Activated CD4-positive, alpha-beta T cell treated with anti-CD3 and anti-CD28 coated beads, Interleukin-2, amount 10 ng/mL, durations not matched to agents 24 days and 14 days (primary cell): ENCODE measurements around the gene PRCD. TPM values are rescaled to one million over a fixed set of nuclear protein-coding genes. Genes with fewer than 3 reads are reported as not detected.
A peak's percentile ranks its signal among the peaks of the same experiment; 100 is the strongest.
"Not testable (repeated sequence)": the region's sequence is repeated elsewhere in the genome, so short reads cannot be mapped to it uniquely, and the experiment has no call there.

Experiments
- DNase-seq: peaks from one replicate; pipeline ENCODE4 v3.0.0; 2022
- H3K27ac Mint-ChIP-seq: one replicate; pipeline ENCODE4 v1.8.0; 2022; ENCODE audit warnings: mild to moderate bottlenecking, mixed read lengths
- H3K27me3 Mint-ChIP-seq: one replicate; pipeline ENCODE4 v1.8.0; 2022; ENCODE audit warnings: mixed read lengths
- H3K36me3 Mint-ChIP-seq: one replicate; pipeline ENCODE4 v1.8.0; 2022; ENCODE audit warnings: low read depth, mild to moderate bottlenecking, mixed read lengths
- H3K4me1 Mint-ChIP-seq: one replicate; pipeline ENCODE4 v1.8.0; 2021; ENCODE audit warnings: mixed read lengths
- H3K4me3 Mint-ChIP-seq: one replicate; pipeline ENCODE4 v1.8.0; 2022; ENCODE audit warnings: mild to moderate bottlenecking, moderate library complexity, mixed read lengths
- H3K9me3 Mint-ChIP-seq: one replicate; pipeline ENCODE4 v1.8.0; 2021; ENCODE audit warnings: mixed read lengths
- intact Hi-C: fragments of 100-400 bp; cut with micrococcal nuclease; formaldehyde crosslinking; loops from one replicate; pipeline ENCODE4 v1.15.1; 2023
- total RNA-seq: library from RNA; stranded (reverse); gene quantifications from 2 replicates; pipeline ENCODE4 v1.2.3, GENCODE V29; 2022

Gene PRCD
- total RNA-seq, 1 donor from 2014 or later: not detected

DNA sequence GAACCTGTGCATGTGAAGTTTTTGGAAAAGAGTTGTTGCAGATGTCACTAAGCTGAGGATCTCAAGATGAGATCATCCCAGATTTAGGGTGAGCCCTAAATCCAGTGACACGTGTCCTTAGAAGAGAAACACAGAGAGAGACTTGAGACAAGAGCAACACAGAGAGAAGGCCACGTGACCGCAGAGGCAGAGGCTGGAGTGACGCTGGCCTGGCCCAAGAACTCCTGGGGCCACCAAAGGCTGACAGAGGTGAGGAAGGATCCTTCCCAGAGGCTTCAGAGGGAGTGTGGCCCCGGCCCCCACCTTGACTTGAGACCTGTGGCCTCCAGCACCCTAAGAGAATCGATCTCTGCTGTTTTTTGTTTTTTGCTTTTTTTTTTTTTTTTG is 26.5 kb upstream of the PRCD start:
- peaks cover 2% of the 10 kb centered on the region for H3K27me3 Mint-ChIP-seq
- no peaks in the 10 kb centered on the region for H3K36me3 Mint-ChIP-seq
- intact Hi-C loops: no loop called here
- peak overlapping the region; percentile 64 for H3K27ac Mint-ChIP-seq
- no peak for DNase-seq
- no peaks in the 10 kb centered on the region for H3K9me3 Mint-ChIP-seq
- peaks cover 58% of the 10 kb centered on the region for H3K4me1 Mint-ChIP-seq
- no peak overlapping the region for H3K4me3 Mint-ChIP-seq

DNA sequence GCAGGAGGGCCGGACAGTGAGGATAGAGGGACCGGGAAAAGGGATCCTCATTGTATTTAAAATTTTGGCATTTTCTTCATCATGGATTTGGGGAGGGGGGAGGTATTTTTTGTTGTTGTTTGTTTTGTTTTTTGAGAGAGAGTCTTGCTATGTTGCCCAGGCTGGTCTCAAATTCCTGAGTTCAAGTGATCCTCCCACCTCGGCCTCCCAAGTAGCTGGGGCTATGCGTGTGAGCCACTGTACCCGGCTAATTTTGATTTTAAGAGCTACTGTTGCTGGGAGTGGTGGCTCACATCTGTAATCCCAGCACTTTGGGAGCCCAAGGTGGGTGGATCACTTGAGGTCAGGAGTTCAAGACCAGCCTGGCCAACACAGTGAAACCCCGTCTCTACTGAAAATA is 25.5 kb upstream of the PRCD start:
- Mint-ChIP-seq H3K27ac (peak overlapping the region; percentile 97), H3K4me1 (peaks cover 61% of the 10 kb centered on the region)
- H3K4me3 Mint-ChIP-seq, H3K9me3 Mint-ChIP-seq, H3K36me3 Mint-ChIP-seq, H3K27me3 Mint-ChIP-seq, DNase-seq: not testable (repeated sequence)
- intact Hi-C loops: loop anchor here (2.0 kb wide), 1 partner anchor 42 kb away; no protein-coding TSS in a partner anchor

DNA sequence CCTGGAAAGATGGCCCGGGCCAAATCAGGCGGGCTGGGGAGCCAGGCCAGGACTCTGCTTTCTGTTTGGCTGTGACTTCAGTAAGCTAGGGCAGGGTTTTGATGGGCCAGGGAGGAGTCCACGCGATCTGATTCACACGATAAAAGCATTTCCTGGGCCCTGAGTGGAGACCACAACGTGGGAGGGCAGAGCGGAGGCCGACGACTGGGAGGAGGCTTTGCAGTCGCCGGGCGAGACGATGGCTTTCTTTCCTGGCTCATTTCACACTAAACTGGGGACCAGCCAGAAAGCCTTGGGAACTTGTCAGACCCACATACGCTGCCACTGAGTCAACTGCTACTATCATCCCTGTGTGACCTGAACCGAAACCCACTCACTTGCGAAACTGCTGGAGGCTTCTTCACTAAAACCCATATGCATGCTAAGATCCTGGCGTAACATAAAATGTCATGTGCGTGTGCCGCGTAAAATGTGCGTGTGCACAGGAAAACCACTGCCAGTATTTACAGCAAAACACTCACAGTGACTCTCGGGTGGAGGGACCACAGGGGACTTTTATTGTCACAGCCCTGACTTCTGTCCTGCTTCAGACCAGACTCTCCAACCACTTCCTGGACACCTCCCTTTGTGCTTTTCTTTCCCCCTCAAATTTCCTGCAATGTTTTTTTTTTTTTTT is 24.4 kb upstream of the PRCD start:
- Mint-ChIP-seq H3K4me1 (peaks cover 62% of the 10 kb centered on the region), H3K27ac (peak overlapping the region; percentile 97), H3K36me3 (no peaks in the 10 kb centered on the region), H3K4me3 (peak overlapping the region; percentile 76), H3K27me3 (no peaks in the 10 kb centered on the region), H3K9me3 (no peaks in the 10 kb centered on the region)
- DNase-seq: peak; percentile 95
- intact Hi-C loops: loop anchor here (1.0 to 2.0 kb wide), 3 partner anchors 9 to 41 kb away; no protein-coding TSS in a partner anchor

DNA sequence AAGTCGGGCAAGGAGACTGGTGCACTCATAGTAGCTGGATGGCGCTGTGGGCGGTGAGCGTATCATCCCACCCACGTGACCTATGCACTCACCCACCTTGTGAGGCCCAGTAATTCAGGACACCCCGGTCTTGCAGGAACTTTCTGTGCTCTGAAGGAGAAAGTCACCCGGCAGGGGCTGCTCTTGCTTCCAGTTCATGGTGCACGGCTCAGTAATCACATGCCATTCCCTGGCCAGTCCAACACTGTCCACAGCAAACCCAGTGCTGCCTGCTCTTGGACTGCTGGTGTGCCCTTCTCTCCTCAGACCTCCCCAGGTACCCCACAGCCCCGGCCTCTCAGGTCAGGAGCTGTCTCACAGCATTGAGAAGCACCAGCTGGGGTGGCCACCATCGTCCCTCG is 22.2 kb upstream of the PRCD start:
- no peaks in the 10 kb centered on the region for H3K27me3 Mint-ChIP-seq
- H3K36me3 Mint-ChIP-seq: no peaks in the 10 kb centered on the region
- no peak overlapping the region for H3K27ac Mint-ChIP-seq
- peaks cover 47% of the 10 kb centered on the region for H3K4me1 Mint-ChIP-seq
- no peaks in the 10 kb centered on the region for H3K9me3 Mint-ChIP-seq
- intact Hi-C loops: no loop called here
- no peak for DNase-seq
- H3K4me3 Mint-ChIP-seq: no peak overlapping the region

DNA sequence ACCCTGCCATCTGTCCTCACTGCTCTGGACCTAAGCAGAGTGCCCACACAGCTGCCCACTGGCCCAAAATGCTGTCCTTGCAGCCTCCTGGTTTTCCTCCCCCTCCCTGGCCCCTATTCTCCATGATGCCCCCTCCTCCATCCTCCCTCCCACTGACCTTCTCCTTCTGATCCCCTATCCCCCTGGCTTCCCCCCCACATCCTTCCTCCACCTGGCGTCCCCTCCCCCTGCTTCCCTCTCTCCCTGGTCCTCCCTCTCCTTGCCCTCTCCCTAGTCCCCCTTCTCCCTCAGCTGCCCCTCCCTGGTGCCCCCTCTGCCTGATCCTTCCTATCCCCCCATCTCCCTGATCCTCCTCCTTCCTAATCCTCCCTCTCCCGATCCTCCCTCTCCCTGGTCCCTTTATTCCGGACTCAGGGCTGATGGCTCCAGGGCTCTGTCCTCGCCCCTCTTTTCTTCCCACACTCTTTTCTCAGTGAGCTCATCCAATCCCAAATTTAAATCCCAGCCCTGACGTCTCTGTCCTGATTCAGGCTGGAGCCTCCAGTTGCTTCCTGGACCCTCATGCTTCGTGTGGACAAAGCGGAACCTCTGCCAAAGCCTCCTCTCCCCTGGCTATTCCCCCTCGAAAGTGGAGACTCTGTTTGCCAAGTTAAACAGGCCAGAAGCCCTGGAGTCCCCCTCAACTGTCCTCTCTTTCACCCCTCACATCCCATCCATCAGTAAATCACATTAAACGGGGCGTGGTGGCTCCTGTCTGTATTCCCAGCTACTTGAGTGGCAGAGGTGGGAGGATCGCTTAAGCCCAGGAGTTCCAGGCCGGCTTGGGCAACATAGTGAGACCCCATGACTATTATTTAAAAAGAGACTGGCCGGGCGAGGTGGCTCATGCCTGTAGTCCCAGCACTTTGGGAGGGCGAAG is 20.5 kb upstream of the PRCD start:
- Mint-ChIP-seq H3K36me3 (no peaks in the 10 kb centered on the region), H3K9me3 (no peaks in the 10 kb centered on the region), H3K4me1 (peaks cover 41% of the 10 kb centered on the region), H3K27ac (peak overlapping the region; percentile 58), H3K27me3 (peaks cover 2% of the 10 kb centered on the region), H3K4me3 (no peak overlapping the region)
- intact Hi-C loops: no loop called here
- DNase-seq: no peak

DNA sequence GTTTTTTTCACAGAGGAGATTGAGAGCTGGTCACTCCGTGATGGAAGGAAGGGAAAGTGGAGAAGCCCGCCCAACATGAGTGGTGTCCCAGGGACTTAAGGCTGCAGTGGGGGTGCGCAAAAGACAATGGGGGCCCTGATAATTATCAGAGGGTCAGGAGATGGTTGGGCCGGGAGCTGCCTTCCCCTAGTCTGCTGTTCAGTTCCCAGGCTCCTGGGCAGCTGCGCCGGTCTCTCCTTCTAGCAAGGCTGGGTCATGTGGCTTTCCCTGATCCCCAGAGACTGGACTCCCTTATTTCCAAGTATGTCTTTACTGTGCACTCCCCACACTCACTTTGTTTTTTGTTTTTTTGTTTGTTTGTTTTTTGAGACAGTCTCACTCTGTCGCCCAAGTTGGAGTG is 18.6 kb upstream of the PRCD start:
- peaks cover 4% of the 10 kb centered on the region for H3K27me3 Mint-ChIP-seq
- intact Hi-C loops: no loop called here
- peaks cover 26% of the 10 kb centered on the region for H3K4me1 Mint-ChIP-seq
- no peak overlapping the region for H3K4me3 Mint-ChIP-seq
- no peaks in the 10 kb centered on the region for H3K9me3 Mint-ChIP-seq
- no peaks in the 10 kb centered on the region for H3K36me3 Mint-ChIP-seq
- H3K27ac Mint-ChIP-seq: no peak overlapping the region
- DNase-seq: no peak

DNA sequence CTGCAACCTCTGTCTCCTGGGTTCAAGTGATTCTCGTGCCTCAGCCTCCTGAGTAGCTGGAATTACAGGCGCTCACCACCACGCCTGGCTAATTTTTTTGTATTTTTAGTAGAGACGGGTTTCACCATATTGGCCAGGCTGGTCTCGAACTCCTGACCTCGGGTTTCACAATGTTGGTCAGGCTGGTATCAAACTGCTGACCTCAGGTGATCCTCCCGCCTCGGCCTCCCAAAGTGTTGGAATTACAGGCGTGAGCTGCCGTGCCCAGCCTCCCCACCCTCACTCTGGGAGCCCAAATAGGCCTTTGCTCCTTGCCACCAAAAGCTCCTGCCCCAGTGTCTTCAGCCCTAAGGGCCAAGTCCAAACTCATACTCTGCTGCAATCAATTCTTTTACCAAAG is 18.2 kb upstream of the PRCD start:
- H3K27ac Mint-ChIP-seq, H3K9me3 Mint-ChIP-seq, intact Hi-C loops, H3K4me3 Mint-ChIP-seq, H3K36me3 Mint-ChIP-seq, H3K27me3 Mint-ChIP-seq, DNase-seq: not testable (repeated sequence)
- peaks cover 23% of the 10 kb centered on the region for H3K4me1 Mint-ChIP-seq

DNA sequence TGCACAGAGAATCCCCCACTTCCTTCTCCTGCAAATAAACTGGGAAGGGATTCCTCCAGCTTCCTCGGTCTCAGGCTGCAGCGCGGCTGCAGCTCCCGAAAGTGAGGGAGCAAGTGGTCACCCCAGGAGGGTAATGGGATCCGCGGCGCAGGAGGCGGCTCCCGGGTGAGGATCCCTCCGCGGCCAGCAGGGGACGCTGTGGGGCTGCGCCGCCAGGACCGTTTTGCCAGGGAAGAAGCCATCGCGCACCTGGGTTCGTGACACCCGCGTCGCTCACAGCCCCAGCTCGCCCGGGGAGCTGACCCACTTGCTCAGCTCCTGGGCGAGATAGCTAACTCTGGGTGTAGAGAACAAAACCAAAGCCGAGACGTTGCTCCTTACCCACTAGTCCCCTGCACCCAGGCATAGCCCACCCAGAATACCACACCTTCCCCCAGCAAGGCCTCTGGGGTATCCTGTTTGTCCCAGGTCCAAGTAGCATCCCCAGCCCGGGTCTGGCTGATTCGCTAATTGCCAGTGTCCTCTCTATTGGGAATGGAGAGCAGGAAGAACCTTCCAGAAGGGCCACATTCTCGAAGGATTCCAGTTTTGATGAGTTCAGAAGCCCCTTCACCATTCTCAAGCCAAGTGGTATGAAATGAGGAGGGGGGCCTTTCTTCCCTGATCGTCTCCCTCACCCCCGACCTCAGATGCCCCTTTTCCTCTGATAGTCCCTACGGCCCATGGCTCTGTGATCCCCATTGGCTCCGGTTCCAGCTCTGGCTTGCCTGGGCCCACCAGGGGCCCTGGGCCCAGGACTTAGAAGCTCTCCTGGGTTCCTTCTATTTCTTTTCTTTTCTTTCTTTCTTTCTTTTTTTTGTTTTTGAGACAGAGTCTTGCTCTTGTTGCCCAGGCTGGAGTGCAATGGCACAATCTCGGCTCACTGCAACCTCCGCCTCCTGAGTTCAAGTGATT is 16.5 kb upstream of the PRCD start:
- peaks cover 20% of the 10 kb centered on the region for H3K4me1 Mint-ChIP-seq
- DNase-seq: peak; percentile 95
- intact Hi-C loops: loop anchor here (1.0 kb wide), 2 partner anchors 24 to 101 kb away; no protein-coding TSS in a partner anchor
- no peaks in the 10 kb centered on the region for H3K9me3 Mint-ChIP-seq
- peak overlapping the region; percentile 67 for H3K27ac Mint-ChIP-seq
- H3K27me3 Mint-ChIP-seq: peaks cover 6% of the 10 kb centered on the region
- peak overlapping the region; percentile 41 for H3K4me3 Mint-ChIP-seq
- H3K36me3 Mint-ChIP-seq: no peaks in the 10 kb centered on the region

DNA sequence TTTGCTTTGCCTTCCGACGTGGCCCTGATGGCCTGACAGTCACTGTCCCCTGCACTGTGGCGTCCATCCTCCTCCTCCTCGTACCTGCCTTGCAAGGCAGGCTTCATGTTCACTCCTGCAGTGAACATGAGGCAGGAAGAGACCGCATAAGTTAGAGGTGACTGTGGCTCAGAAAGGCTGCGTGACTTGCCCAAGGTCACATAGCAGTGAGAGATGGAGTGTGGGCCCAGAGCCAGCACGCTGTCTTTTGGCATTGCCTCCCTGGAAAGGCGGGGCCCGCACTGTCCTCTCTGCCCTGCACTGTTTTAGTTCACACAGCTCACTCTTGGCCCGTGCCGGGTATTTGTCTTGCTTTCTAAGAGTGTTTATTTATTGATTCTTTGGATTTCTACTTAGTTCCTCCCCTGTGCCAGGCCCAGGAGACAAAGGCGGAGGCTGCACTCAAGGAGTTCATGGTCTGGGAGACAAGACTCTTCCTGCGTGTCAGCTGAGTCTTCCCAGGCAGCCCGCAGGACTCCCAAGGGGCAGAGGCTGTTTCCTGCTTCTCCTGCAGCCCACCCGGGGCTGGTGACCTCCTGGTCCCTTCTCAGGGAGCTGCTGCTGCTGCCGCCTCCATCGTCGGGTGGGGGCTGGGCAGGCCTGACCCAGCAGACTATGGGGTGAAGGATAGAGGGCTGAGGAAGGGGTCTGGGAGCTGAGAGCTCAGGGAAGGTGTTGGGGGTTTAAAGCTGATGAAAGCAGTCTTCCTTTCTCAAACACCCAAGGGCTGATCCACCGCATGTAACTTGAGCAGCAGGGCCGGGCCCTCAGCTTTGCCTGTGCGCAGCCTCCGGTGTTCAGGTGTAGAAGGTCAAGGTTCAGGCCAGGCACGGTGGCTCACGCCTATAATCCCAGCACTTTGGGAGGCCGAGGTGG is 15.0 kb upstream of the PRCD start:
- H3K27ac Mint-ChIP-seq: no peak overlapping the region
- H3K4me1 Mint-ChIP-seq: peaks cover 14% of the 10 kb centered on the region
- H3K4me3 Mint-ChIP-seq: no peak overlapping the region
- H3K36me3 Mint-ChIP-seq: no peaks in the 10 kb centered on the region
- intact Hi-C loops: no loop called here
- H3K27me3 Mint-ChIP-seq: peaks cover 6% of the 10 kb centered on the region
- H3K9me3 Mint-ChIP-seq: no peaks in the 10 kb centered on the region
- no peak for DNase-seq

DNA sequence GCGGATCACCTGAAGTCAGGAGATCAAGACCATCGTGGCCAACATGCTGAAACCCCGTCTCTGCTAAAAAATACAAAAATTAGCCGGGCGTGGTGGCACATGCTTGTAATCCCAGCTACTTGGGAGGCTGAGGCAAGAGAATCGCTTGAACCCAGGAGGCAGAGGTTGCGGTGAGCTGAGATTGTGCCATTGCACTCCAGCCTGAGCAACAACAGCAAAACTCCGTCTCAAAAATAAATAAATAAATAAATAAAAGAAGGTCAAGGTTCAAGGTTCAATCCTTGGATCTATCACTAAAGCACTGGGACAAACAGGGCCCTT is 14.4 kb upstream of the PRCD start:
- intact Hi-C loops, DNase-seq, H3K27me3 Mint-ChIP-seq, H3K27ac Mint-ChIP-seq, H3K4me3 Mint-ChIP-seq, H3K36me3 Mint-ChIP-seq, H3K9me3 Mint-ChIP-seq: not testable (repeated sequence)
- peaks cover 14% of the 10 kb centered on the region for H3K4me1 Mint-ChIP-seq

DNA sequence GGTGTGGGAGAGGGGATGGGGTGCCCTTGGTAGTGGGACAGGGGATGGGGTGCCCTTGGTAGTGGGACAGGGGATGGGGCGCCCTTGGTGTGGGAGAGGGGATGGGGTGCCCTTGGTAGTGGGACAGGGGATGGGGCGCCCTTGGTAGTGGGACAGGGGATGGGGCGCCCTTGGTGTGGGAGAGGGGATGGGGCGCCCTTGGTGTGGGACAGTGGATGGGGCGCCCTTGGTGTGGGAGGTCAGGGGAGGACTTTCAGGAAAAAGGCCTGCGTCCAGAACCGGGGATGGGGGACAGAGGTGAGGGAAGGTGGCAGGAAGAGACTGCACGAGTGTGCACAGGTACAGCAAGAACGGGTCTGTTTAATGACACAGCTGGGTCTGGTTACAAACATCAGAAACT is 12.8 kb upstream of the PRCD start:
- DNase-seq, H3K27ac Mint-ChIP-seq, intact Hi-C loops, H3K36me3 Mint-ChIP-seq, H3K4me3 Mint-ChIP-seq, H3K9me3 Mint-ChIP-seq, H3K27me3 Mint-ChIP-seq: not testable (repeated sequence)
- H3K4me1 Mint-ChIP-seq: peaks cover 14% of the 10 kb centered on the region

DNA sequence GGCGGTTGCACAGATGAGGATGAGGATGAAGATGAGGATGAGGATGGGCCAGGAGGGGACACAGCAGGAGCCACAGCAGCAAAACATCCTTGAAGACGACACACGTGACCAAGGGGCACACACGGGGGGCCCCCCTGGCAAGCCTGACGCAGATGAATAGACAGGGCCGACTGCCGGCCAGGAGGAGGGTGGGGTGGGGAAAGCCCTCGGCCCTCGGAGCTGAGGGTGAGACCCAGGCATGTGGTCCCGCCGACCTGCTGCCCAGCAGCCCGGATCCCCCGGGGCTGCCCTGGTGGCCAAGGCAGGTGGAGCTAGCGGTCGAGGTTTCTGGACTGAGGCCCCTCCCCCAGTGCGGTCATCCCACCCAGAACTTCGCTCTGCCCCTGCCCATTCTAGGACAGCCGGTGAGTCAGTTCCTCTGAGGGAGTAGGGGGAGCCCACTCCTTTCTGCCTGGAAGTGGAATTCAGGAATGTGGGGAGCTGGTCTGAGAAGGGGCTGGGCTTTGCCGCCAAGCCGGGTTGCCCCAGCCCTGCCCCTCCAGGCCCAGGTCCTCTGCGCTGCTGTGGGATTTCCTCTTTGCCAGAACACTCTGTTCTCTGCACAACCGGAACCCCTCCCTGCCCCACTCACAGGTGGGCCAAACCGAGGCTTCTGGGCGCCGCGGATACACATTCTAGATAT is 12.3 kb upstream of the PRCD start:
- intact Hi-C loops: no loop called here
- H3K9me3 Mint-ChIP-seq: no peaks in the 10 kb centered on the region
- no peak overlapping the region for H3K4me3 Mint-ChIP-seq
- peaks cover 14% of the 10 kb centered on the region for H3K4me1 Mint-ChIP-seq
- no peaks in the 10 kb centered on the region for H3K36me3 Mint-ChIP-seq
- no peak overlapping the region for H3K27ac Mint-ChIP-seq
- peaks cover 11% of the 10 kb centered on the region for H3K27me3 Mint-ChIP-seq
- DNase-seq: peak; percentile 75
